ENCODE measurements around the gene ATP5PD. TPM values are rescaled to one million over a fixed set of nuclear protein-coding genes. Genes with fewer than 3 reads are reported as not detected.

The ATP5PD gene
- 314 TPM for total RNA-seq

GRCh38 chr17:75046407-75047289 lies at the start of gene ATP5PD, which contains the start of gene KCTD2:
TSS of gene ATP5PD (minus strand) at chr17:75046969. CDS start at chr17:75042650, 4,319 bp downstream.
TSS of gene KCTD2 (plus strand) at chr17:75047225. CDS start at chr17:75047251, 26 bp downstream.
- ATAC-seq: peak; percentile 99

DNA sequence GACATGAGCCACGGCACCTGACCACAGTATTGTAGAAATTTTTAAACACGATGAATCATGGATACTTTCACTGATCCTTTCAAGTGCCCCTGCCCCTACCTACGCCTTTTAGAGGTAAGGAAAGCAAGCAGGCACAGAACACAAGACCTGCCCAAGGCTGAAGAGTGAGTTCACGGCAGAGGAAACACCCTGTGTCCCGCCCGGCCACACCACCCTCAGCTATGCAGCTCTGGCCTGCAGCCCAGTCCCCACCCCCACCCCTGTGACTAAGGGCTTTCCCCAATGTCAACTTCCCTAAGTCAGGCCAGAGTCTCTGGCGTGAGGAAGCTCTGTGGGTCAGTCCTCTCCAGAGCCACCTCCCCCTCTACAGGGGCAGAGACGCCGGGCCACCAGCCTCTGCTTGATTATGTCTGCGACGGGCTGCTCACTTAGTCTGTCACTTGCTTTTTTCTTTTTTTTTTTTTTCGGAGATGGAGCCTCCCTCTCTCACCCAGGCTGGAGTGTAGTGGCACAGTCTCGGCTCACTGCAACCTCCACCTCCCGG lies 49.4 kb upstream of the ATP5PD start:
- peak; percentile 92 for ATAC-seq

DNA sequence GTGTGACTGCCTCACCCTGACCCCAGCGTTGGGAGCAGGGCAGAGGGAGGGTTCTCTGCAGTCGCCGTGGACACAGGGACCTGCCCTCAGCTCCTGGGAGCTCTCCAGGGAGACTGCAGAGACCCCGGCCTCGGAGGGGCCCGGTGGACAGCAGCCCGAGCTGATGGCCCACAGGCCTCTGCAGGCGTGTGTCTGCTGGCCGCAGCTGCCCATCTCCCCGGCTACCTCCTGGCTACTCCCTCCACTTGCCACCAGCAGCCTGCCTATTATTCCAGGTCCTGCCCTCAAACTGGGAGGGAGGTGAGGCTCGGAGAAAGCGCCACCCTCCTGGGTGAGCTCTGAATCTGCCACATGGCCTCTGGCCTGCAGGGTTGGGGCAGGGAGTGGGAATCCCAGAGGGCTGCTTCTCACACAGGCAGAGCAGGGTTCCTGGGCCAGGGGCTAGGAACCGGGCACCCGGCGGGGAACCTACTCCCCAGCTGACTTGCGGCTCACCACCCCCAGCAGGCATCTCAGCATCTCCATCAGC lies 48.2 kb upstream of the ATP5PD start:
- no peak for ATAC-seq

DNA sequence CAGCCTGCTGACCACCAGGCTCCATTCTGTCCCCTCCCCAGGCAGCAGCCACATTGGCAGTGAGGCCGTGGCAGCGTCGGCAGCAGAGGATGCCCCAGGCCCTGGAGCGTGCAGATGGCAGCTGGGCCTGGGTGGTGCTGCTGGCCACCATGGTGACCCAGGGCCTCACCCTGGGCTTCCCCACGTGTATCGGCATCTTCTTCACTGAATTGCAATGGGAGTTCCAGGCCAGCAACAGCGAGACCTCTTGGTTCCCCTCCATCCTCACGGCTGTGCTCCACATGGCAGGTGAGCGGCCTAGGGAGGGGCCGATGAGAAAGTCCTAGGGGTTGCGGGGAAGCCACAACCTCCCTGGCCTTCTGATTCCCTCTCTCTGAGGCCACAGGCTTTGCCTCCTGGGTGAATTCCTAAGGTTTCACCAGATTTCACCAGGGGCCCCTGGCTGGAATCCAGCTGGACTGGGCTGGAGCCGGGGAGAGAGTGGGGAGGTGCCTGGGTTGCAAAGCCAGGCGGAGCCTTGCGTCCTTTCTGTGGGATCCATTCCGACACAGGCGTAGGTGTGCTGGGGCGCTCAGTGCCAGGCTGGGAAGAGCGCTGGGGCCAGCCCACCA lies 46.9 kb upstream of the ATP5PD start:
- no peak for ATAC-seq

DNA sequence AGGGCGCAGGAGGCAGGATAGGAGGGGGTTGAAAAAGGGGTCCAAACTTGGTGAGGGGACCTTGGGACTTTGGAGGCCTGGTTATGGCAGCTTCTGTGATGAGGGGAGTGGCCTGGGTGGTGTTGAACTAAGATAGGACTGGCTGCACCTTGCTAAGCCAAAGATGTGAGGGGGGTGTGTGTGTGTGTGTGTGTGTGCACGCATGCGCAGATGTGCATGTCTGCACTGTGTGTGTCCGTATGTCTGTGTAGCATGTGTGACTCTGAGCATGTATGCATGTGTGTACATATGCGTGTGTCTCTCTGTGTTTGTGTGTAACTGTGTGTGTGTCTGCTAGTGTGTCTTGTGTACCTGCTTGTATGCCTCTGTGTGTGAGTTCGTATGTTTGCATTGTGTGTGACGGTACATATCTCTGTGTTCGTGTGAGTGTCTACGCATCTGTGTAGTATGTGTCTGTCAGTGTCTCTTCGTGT lies 45.1 kb upstream of the ATP5PD start:
- ATAC-seq: no peak

DNA sequence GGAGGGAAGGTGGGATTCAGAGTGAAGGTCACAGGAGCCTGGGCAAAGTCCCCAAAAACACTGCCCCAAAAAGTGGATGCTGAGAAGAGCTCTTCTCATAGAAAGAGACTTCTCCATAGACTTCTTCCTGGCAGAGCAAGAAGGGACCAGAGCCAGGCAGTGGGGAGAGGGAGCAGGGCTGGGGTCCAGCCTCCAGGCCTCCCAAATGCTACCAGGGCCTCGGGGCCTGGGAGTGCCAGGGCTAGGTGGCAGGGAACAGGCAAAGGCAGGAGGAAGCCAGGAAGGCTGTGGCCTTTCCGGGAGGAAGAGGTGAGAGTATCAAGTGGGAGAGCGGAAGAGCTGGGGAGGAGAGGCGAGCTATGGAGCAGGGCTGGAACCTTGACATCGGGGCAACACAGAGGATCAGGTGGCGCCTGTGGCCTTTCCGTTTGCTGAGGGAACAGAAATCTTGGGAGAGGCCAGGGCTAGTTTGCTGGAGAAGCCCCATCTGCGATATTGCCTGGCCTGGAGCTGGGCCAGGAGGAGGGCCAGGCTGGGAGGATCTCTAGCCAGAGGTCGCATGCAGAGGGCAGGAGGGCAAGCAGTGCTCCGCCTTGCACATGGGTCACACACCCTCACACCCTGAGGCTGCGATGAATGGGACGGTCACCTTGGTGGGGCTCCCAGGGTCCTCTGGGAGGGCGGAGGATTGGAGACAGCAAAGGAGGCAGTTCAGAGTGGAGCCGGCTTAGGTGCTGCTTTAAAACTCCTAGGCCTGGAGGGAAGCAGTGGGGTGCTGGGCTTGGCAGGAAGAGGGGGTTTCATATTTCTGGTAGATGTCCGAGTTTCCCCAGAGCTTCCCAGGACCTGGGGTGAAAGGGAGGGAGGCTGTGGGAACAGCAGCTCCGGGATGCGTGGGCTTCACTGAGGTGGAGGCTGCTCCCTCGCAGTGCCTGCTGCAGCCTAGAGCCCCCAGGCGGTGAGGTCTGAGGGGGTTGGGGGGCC lies 44.4 kb upstream of the ATP5PD start:
- ATAC-seq: no peak

DNA sequence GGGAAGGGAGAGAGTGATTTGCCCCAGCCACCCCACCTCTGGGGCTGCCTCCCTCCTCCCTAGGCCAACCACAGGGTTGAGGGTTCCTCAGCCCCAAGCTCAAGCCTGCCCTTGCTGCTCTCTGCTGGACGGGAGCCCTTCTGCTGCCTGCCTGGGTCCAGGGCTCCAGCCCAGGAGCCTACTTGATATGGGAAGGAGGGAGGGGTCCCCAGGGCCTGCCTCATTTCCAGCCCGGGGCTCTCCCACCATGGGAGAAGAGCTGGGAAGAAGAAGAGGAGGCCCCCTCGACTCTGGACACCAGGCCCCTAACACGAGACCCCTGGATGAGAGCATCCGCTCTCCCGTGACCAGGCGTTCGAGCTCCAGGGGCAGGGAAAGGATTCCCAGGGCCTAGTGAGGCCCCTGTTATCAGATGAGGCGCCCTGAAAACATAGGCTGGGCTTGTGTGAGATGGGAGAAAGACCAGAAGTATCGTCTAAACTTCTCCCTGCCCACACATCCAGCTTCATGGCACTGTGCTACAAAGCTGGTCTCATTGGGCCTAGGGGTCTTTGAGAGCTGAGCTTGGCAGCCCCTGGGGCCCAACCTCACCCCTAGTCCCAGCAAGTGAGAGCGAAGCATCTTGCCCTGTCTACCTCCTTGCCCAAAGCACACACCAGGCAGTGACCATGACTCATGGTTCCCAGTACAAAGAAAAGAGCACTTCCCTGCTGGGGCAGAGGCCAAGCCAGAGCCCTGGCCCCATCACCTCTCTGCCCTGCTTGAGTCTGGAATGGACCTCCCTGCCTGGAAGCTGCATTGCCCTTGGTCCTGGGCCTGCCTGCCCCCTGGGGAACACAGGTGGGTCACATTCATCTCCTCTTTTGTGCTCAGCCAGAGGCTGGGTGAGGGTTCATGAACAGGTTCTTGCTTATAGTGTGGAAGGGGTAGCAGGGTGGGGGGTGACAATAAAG lies 42.0 kb upstream of the ATP5PD start:
- peak; percentile 53 for ATAC-seq

- ATAC-seq: peak; percentile 79
Measured at GRCh38 chr17:75087558-75088453, 41.0 kb upstream of the ATP5PD start, which contains the start of gene SLC16A5. TSS of gene SLC16A5 (plus strand) at chr17:75087954. CDS start at chr17:75093637, 5,683 bp downstream.

- ATAC-seq: no peak
Measured at GRCh38 chr17:75087182-75087557, 40.4 kb upstream of the ATP5PD start.

DNA sequence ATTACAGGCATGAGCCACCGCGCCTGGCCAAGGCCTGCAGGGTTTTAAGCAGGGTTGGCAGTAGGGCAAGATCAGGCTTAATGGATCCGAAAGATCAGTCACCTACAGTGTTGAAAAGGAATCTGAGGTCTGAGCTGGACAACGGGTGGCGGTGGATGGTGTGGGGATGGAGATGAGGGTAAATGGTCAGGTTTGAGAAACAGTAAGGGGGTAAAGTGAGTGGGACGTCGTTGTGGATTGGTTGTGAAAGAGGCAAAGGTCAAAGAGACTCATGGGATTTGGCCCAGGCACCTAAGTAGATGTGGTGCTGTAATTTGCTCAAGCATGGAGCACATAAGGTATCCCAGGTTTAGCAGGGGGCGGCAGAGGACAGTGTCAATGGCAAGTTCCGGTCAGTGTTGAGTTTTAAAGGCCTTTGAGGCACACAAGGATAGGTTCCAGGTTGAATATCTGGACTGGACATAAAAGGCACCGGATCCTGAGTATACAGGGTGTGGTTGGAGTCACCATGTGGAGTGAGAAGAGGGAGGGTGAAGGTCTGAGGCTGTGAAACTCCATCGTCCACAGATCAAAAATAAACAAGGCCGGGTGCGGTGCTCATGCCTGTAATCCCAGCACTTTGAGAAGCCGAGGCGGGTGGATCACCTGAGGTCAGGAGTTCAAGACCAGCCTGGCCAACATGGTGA lies 39.9 kb upstream of the ATP5PD start:
- ATAC-seq: no peak

DNA sequence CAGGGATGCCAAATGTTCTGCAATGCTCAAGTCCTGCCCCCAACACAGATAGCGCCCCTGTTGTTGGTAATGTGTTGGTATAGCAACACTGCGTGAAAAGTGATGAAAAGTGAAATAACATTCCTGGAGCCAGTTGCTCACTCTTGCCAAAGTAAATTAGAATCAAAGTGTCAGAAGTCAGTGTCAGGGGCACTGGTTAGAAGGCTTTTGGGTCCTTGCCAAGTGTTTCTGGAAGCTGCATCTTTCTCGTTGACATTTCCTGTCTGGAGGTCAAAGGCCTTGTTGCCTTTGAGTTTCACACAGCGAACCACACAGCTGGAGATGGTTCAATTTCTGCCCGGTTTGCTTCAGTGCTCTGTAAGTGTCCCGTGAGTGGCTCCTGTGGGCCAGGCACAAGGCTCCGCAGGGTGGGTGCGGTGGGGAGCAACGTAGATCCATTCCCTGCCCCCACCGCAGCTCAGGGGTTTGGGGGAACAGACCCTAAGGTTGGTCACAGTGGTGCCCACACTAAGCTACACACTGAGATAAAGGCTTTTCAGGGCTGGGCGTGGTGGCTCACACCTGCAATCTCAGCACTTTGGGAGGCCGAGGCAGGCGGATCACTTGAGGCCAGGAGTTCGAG lies 37.4 kb upstream of the ATP5PD start:
- no peak for ATAC-seq

DNA sequence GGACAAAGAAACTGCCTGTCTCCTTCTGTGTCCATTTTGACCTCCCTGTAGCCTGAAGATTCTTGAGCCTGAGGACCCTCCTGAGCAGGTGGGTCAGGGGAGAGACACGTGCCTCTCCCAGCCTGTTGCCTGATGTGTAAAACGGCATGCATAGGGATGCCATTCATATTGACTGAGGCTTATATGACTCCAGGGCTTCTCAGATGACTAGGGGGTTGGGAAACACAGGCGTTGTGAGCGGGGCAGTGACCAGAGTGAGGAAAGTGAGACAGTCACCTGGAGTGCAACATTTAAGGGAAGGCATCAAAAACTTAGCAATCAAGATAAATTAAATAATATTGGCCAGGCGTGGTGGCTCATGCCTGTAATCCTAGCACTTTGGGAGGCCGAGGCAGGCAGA lies 35.9 kb upstream of the ATP5PD start:
- no peak for ATAC-seq

- no peak for ATAC-seq
Measured at GRCh38 chr17:75081611-75082540, 35.1 kb upstream of the ATP5PD start.

DNA sequence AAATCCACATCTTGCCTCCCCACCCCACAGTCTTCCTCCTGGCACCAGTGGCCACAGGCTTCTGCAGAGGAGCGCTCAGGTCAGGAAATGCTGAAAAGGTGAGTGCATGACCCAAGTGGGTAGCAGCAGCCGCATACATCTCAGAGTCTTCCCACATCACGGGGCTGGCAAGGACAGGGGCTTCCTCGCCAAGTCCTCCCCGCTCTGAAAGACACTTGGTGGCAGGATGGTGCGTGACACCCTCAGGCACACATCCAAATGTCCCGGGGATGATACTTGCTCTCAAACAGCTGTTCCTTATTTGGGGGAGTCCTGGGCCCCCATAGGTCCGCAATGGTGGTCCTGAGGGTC lies 32.2 kb upstream of the ATP5PD start:
- no peak for ATAC-seq

DNA sequence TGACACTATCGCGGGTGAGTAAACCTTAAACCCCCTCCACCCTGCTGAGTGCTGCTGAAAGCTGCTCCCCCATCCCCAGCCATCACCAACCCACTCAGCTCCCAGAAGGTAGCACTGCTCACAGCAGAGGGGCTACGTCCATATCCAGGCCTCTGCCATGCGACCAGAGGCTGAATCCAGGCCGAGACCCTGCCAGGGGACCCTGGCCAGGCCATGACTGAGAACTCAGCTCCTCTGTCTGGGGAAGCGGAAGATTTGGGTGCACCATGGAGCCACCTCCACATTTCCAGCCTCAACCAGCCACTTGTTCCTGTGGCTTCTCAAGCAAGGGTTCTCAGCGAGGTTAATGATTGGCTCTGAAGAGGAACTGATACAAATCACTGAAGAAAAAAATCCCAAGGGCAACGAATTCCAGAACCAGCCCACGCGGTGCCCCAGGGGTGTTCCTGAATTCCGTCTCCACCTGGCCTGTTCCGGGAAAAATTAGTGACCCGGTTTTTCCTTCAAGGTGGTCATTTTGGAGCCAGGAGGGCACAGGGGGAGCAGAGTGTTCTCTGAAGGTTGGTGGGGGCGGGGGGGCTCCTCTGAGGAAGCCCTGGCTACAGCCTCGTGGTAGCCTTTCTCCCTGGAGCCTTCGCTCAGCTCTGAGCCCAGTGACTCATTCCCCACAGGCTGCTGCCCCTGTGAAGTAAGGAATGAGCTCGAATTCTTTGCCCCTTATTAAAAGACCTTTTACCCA lies 31.7 kb upstream of the ATP5PD start:
- ATAC-seq: no peak

- ATAC-seq: peak; percentile 28
Measured at GRCh38 chr17:75077496-75078283, 30.9 kb upstream of the ATP5PD start.

Data from esophagus mucosa (tissue), 1 donor.